Testis (tissue), 3 donors: ENCODE results near the gene ITSN2. TPM values are rescaled to one million over a fixed set of nuclear protein-coding genes. Genes with fewer than 3 reads are reported as not detected.

Source experiments
- DNase-seq: peaks from one replicate; pipeline ENCODE4 v3.0.0-alpha.2; 2019
- H3K27ac ChIP-seq, 2 donors: fragments of 200-600 bp; sonication (generic); one replicate each; pipeline ENCODE4 v1.5.1; 2019
- H3K27me3 ChIP-seq: fragments of 200-600 bp; sonication (generic); one replicate; pipeline ENCODE4 v1.5.1; 2019
- H3K36me3 ChIP-seq: fragments of 200-600 bp; sonication (generic); one replicate; pipeline ENCODE4 v1.5.1; 2017; ENCODE audit warnings: low read depth; ENCODE audit errors: missing control alignments
- H3K4me1 ChIP-seq: fragments of 200-600 bp; sonication (generic); one replicate; pipeline ENCODE4 v1.5.1; 2019
- H3K4me3 ChIP-seq, 2 donors: fragments of 200-600 bp; sonication (generic); one replicate each; pipeline ENCODE4 v1.5.1; 2017 to 2019
- H3K9me3 ChIP-seq: fragments of 200-600 bp; sonication (generic); one replicate; pipeline ENCODE4 v1.5.1; 2017
- POLR2A ChIP-seq: fragments of 450-650 bp; IDR thresholded peaks from one replicate; pipeline ENCODE4 v1.6.1; 2017; ENCODE audit warnings: antibody characterized with exemption, mild to moderate bottlenecking, moderate library complexity
- WGBS, 2 donors: methylation state at CpG; one replicate each; pipeline ENCODE4 v1.1.5; 2018; 5-methylcytosine and 5-hydroxymethylcytosine counted together
- intact Hi-C: fragments of 100-400 bp; cut with DNase I; formaldehyde crosslinking; loops from one replicate; pipeline ENCODE4 v1.15.1; 2023; ENCODE audit warnings: low total_unique reads
- polyA plus RNA-seq: library from polyadenylated mRNA; stranded (reverse); fragments of 350-450 nt; fragmentation: Illumina TruSeq; extraction: RNeasy Lipid Tissue Mini Kit (QIAGEN cat#74804); gene quantifications from one replicate; pipeline ENCODE4 v1.2.3, GENCODE V29; 2014; ENCODE audit warnings: low read depth, low replicate concordance; ENCODE audit not compliant: insufficient read depth
- total RNA-seq, 2 donors: library from RNA; depleted of rRNA; stranded (reverse); fragments of >200 nt; gene quantifications; one replicate each; pipeline ENCODE4 v1.2.3, GENCODE V29; 2016
- TF ChIP-seq, protein P1 (sequence below), 3 experiments: fragments of 450-650 bp in 2 of 3; fragments of 200-600 bp in 1 of 3; sonication (generic) in 1 of 3; IDR thresholded peaks; one replicate each; pipeline ENCODE4 v1.5.1; 2016 to 2019; ENCODE audit warnings: antibody characterized with exemption in 3 of 3, mild to moderate bottlenecking in 2 of 3, moderate library complexity in 1 of 3

The ITSN2 gene
- total and polyA plus RNA-seq, 3 donors from 2014 or later, result 9.1 to 53.8 (median 43.4) TPM

DNA sequence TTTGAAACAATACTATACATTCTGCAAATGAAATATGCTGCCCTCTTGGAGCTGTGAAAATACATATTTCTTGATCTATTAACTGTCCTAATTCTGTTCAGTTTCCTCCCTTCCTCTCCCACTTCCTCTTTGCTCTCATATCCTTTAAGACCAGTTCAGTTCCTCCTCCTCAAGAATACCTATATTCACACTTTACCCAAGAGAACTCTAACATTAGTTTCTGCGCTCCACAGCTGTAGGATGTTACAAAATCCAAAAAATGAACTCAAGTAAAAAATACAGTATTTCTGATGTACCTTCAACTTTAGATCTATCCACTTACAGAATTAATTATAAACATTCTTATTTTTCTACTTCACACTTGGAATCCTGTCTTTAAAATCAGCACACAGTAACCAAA is 5.4 kb downstream of the ITSN2 start:
- Histone ChIP-seq H3K4me1 (peaks cover 26% of the 10 kb centered on the region), H3K36me3 (no peaks in the 10 kb centered on the region), H3K4me3 (no peak overlapping the region), H3K9me3 (no peaks in the 10 kb centered on the region), H3K27ac (no peak overlapping the region), H3K27me3 (no peaks in the 10 kb centered on the region)
- DNase-seq, result no peak
- TF ChIP-seq, protein P1, sequence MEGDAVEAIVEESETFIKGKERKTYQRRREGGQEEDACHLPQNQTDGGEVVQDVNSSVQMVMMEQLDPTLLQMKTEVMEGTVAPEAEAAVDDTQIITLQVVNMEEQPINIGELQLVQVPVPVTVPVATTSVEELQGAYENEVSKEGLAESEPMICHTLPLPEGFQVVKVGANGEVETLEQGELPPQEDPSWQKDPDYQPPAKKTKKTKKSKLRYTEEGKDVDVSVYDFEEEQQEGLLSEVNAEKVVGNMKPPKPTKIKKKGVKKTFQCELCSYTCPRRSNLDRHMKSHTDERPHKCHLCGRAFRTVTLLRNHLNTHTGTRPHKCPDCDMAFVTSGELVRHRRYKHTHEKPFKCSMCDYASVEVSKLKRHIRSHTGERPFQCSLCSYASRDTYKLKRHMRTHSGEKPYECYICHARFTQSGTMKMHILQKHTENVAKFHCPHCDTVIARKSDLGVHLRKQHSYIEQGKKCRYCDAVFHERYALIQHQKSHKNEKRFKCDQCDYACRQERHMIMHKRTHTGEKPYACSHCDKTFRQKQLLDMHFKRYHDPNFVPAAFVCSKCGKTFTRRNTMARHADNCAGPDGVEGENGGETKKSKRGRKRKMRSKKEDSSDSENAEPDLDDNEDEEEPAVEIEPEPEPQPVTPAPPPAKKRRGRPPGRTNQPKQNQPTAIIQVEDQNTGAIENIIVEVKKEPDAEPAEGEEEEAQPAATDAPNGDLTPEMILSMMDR (IDR thresholded peaks at IDR 0.05), result no peak
- TF ChIP-seq POLR2A, result no peak
- WGBS, 2 donors, result 81 to 88% methylated on average over 1 of the region's 1 CpG
- intact Hi-C loops, result no loop called here

GRCh38 chr2:24354395-24354794 is 5.9 kb downstream of the ITSN2 start:
- intact Hi-C loops, result no loop called here
- 74 to 85% methylated on average over 3 of the region's 3 CpGs for WGBS, 2 donors
- no peak overlapping the region for H3K27ac ChIP-seq
- DNase-seq, result no peak
- no peak overlapping the region for H3K4me3 ChIP-seq
- no peaks in the 10 kb centered on the region for H3K27me3 ChIP-seq
- no peaks in the 10 kb centered on the region for H3K36me3 ChIP-seq
- TF ChIP-seq, protein P1 (IDR thresholded peaks at IDR 0.05), result no peak
- TF ChIP-seq POLR2A, result no peak
- H3K4me1 ChIP-seq, result peaks cover 26% of the 10 kb centered on the region
- no peaks in the 10 kb centered on the region for H3K9me3 ChIP-seq

DNA sequence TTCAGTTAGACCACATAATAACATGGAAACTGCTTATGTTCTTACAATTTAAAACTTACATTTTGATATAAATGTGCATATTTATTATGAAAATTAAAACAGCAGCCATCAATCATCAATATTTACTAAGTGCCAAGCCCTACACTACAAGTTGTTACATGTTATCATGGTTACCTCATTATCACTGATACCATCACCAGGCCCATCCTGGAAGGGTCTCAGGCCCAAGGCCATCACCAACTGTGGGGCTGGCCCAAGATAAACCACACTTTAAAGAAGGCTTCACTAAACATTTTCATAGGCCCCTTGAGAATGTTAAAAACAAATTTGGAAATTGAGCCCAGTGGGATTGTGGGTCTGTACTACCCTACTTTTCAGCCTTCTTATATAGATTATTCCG is 6.4 kb downstream of the ITSN2 start:
- Histone ChIP-seq H3K27me3 (no peaks in the 10 kb centered on the region), H3K4me1 (peaks cover 23% of the 10 kb centered on the region), H3K36me3 (no peaks in the 10 kb centered on the region), H3K9me3 (no peaks in the 10 kb centered on the region), H3K27ac (no peak overlapping the region), H3K4me3 (no peak overlapping the region)
- no peak for TF ChIP-seq POLR2A
- TF ChIP-seq, protein P1 (IDR thresholded peaks at IDR 0.05), result no peak
- DNase-seq, result no peak
- intact Hi-C loops, result no loop called here
- 87 to 92% methylated on average over 1 of the region's 1 CpG for WGBS, 2 donors

- no peaks in the 10 kb centered on the region for H3K36me3 ChIP-seq
- no peak for TF ChIP-seq POLR2A
- TF ChIP-seq, protein P1 (IDR thresholded peaks at IDR 0.05), result no peak
- 60 to 75% methylated on average over 5 of the region's 5 CpGs for WGBS, 2 donors
- no peak for DNase-seq
- peaks cover 20% of the 10 kb centered on the region for H3K4me1 ChIP-seq
- no peaks in the 10 kb centered on the region for H3K27me3 ChIP-seq
- H3K27ac ChIP-seq, result no peak overlapping the region
- H3K4me3 ChIP-seq, result no peak overlapping the region
- intact Hi-C loops, result no loop called here
- no peaks in the 10 kb centered on the region for H3K9me3 ChIP-seq
These were observed 7.0 kb downstream of the ITSN2 start for GRCh38 chr2:24353364-24353763.

DNA sequence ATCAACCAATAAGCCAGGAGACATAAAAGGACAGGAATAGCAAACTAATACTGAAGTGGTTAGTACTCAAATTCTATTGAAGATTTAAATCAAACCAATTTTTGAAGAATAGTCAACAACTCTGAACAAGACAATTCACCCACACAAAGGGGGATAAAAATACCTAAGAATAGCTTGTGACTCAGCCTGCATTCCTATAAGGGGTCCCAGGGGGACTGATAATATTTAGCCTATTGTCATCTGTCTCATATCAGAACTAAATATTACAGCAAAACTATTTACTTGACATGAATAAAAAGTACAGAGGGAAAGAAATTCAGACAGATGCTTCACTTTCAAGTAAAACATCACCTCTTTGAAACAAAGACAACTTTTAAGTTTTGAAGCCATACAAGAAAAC is 7.7 kb downstream of the ITSN2 start:
- H3K4me1 ChIP-seq, result peaks cover 20% of the 10 kb centered on the region
- intact Hi-C loops, result no loop called here
- H3K27me3 ChIP-seq, result no peaks in the 10 kb centered on the region
- H3K9me3 ChIP-seq, result no peaks in the 10 kb centered on the region
- H3K4me3 ChIP-seq, result no peak overlapping the region
- no peak overlapping the region for H3K27ac ChIP-seq
- no peaks in the 10 kb centered on the region for H3K36me3 ChIP-seq
- TF ChIP-seq POLR2A, result no peak
- TF ChIP-seq, protein P1 (IDR thresholded peaks at IDR 0.05), result no peak
- no peak for DNase-seq
